Lung (tissue), 12 donors: ENCODE data around the gene ATM. TPM values are rescaled to one million over a fixed set of nuclear protein-coding genes. Genes with fewer than 3 reads are reported as not detected.
A peak's percentile ranks its signal among the peaks of the same experiment; 100 is the strongest.

Experiments used
- ATAC-seq: fragments of 200-7000 bp; cut with Tn5 transposase; one replicate; pipeline ENCODE4 v1.9.1; 2020; ENCODE audit warnings: moderate number of reproducible peaks; ENCODE audit not compliant: insufficient read depth, low FRiP score
- DNase-seq, 3 donors: peaks; one replicate each; pipeline ENCODE4 v3.0.0-alpha.2; 2013 to 2017
- H3K27ac ChIP-seq, 2 donors: one replicate each; pipeline ENCODE4 v1.5.1; 2013; ENCODE audit warnings: mild to moderate bottlenecking in 2 of 2, moderate library complexity in 2 of 2, control low read depth in 1 of 2, inconsistent platforms in 1 of 2, low read depth in 1 of 2, low read length in 1 of 2
- H3K27me3 ChIP-seq, 3 donors: one replicate each; pipeline ENCODE4 v1.5.1; 2013; ENCODE audit warnings: low read length in 2 of 3; ENCODE audit not compliant: control insufficient read depth in 3 of 3, insufficient read depth in 3 of 3
- H3K36me3 ChIP-seq, 4 donors: one replicate each; pipeline ENCODE4 v1.5.1; 2013; ENCODE audit warnings: low read length in 4 of 4, mild to moderate bottlenecking in 1 of 4, moderate library complexity in 1 of 4; ENCODE audit not compliant: control insufficient read depth in 4 of 4, insufficient read depth in 4 of 4
- H3K4me1 ChIP-seq, 5 donors: one replicate each; pipeline ENCODE4 v1.5.1; 2013; ENCODE audit warnings: low read length in 5 of 5, mild to moderate bottlenecking in 2 of 5, moderate library complexity in 1 of 5; ENCODE audit not compliant: control insufficient read depth in 5 of 5, insufficient read depth in 5 of 5
- H3K4me3 ChIP-seq: one replicate; pipeline ENCODE4 v1.5.1; 2013; ENCODE audit warnings: mild to moderate bottlenecking, control low read depth, moderate library complexity
- H3K9ac ChIP-seq, 2 donors: one replicate each; pipeline ENCODE4 v1.5.1; 2013; ENCODE audit warnings: low read length in 2 of 2, control low read depth in 1 of 2; ENCODE audit not compliant: insufficient read depth in 1 of 2
- H3K9me3 ChIP-seq, 4 donors: one replicate each; pipeline ENCODE4 v1.5.1; 2013; ENCODE audit warnings: low read length in 3 of 4, mild to moderate bottlenecking in 1 of 4, moderate library complexity in 1 of 4; ENCODE audit not compliant: control insufficient read depth in 4 of 4, insufficient read depth in 3 of 4
- CTCF ChIP-seq: IDR thresholded peaks from 2 replicates; pipeline ENCODE4 v1.5.1; 2012; ENCODE audit warnings: mild to moderate bottlenecking; ENCODE audit errors: control extremely low read depth, extremely low read depth
- WGBS, 2 donors: extraction: QIAGEN DNeasy Blood & Tissue Kit; methylation state at CpG; one replicate each; pipeline ENCODE4 v1.1.7; 2013; 5-methylcytosine and 5-hydroxymethylcytosine counted together
- polyA plus RNA-seq, 2 donors: library from polyadenylated mRNA; stranded (reverse); fragments of 200-250 nt; gene quantifications; one replicate each; pipeline ENCODE4 v1.2.1, GENCODE V29; 2013
- total RNA-seq, 2 donors: library from RNA; depleted of rRNA in 1 of 2; stranded (reverse); fragments of >200 nt in 1 of 2; gene quantifications; one replicate each; pipeline ENCODE4 v1.2.1, GENCODE V29; 2014 to 2021
- donor health status: control.
- donor health status: control.
- donor health status: Bipolar disorder and iron deficiency.
- donor health status: healthy.
- donor health status: DM: yes; HTN: yes; CAD: no.

Gene ATM
- total and polyA plus RNA-seq, 4 donors = 14.9 to 165 (median 29.9) TPM

GRCh38 chr11:108204929-108205499 is 17.9 kb upstream of the ATM start:
- no peak for TF ChIP-seq CTCF
- no peak overlapping the region for H3K4me3 ChIP-seq
- H3K9me3 ChIP-seq = peaks cover 0 to 18% (median 10%) of the 10 kb centered on the region in 4 donors
- H3K36me3 ChIP-seq = peaks cover 4 to 42% (median 26%) of the 10 kb centered on the region in 4 donors
- DNase-seq (no peak), ATAC-seq (no peak)
- no peak overlapping the region for H3K9ac ChIP-seq
- no peak overlapping the region for H3K27ac ChIP-seq
- H3K27me3 ChIP-seq = no peaks in the 10 kb centered on the region
- WGBS, 2 donors = 95 to 97% methylated on average over 4 of the region's 4 CpGs
- no peaks in the 10 kb centered on the region for H3K4me1 ChIP-seq

DNA sequence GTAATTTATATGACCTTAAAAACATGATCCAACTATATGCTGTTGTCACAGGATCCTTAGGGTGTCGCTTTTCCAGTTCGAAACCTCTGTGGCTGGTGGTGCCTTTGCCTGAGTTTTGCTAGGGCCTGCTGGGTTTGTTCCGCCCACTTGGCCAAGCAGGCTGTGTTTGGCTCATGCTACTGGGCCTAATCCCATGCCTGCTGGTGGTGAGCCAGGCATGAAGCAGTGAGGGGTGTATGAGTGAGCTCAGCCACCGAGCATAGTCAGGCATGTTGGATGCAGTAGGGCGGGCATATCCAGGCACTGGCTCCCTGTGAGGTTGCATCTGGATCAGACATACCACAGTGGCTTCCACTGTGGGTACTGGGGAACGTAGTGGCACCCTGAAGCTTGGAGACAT is 16.7 kb upstream of the ATM start:
- DNase-seq (no peak), ATAC-seq (no peak)
- Histone ChIP-seq H3K4me1 (no peaks in the 10 kb centered on the region), H3K27me3 (no peaks in the 10 kb centered on the region), H3K36me3 (peaks cover 4 to 52% (median 31%) of the 10 kb centered on the region in 4 donors), H3K27ac (no peak overlapping the region), H3K4me3 (no peak overlapping the region), H3K9ac (no peak overlapping the region), H3K9me3 (peaks cover 0 to 18% (median 10%) of the 10 kb centered on the region in 4 donors)
- 97% methylated on average over 6 of the region's 6 CpGs for WGBS, 2 donors
- no peak for TF ChIP-seq CTCF

- Histone ChIP-seq H3K9ac (no peak overlapping the region), H3K9me3 (peaks cover 0 to 18% (median 10%) of the 10 kb centered on the region in 4 donors), H3K4me1 (no peaks in the 10 kb centered on the region), H3K27me3 (no peaks in the 10 kb centered on the region), H3K27ac (no peak overlapping the region), H3K4me3 (no peak overlapping the region), H3K36me3 (peaks cover 4 to 62% (median 34%) of the 10 kb centered on the region in 4 donors)
- peak in 1 of 3 donors; percentile 5 for DNase-seq
- no peak for TF ChIP-seq CTCF
- WGBS, 2 donors = 93 to 97% methylated on average over 8 of the region's 8 CpGs
- ATAC-seq = no peak
Observed at GRCh38 chr11:108206969-108207682, 15.7 kb upstream of the ATM start.
